Hepatocyte (in vitro differentiated cells): Measurements from ENCODE around the gene MSLN.

Experiments used
- EZH2 ChIP-seq: fragments of 200-600 bp; sonication (generic); IDR thresholded peaks from 2 replicates; pipeline ENCODE4 v1.6.1; 2016; ENCODE audit warnings: antibody characterized with exemption, mild to moderate bottlenecking, borderline replicate concordance
- EZH2phosphoT487 ChIP-seq: fragments of 200-600 bp; sonication (generic); IDR thresholded peaks from one replicate; pipeline ENCODE4 v1.6.1; 2018; ENCODE audit warnings: antibody characterized with exemption, mild to moderate bottlenecking, low read depth, moderate library complexity; ENCODE audit not compliant: unreplicated experiment, severe bottlenecking
- TF ChIP-seq, protein P1 (sequence below): fragments of 200-600 bp; sonication (generic); IDR thresholded peaks from 2 replicates; pipeline ENCODE4 v1.5.1; 2016; ENCODE audit warnings: antibody characterized with exemption, mild to moderate bottlenecking; ENCODE audit not compliant: poor library complexity

DNA sequence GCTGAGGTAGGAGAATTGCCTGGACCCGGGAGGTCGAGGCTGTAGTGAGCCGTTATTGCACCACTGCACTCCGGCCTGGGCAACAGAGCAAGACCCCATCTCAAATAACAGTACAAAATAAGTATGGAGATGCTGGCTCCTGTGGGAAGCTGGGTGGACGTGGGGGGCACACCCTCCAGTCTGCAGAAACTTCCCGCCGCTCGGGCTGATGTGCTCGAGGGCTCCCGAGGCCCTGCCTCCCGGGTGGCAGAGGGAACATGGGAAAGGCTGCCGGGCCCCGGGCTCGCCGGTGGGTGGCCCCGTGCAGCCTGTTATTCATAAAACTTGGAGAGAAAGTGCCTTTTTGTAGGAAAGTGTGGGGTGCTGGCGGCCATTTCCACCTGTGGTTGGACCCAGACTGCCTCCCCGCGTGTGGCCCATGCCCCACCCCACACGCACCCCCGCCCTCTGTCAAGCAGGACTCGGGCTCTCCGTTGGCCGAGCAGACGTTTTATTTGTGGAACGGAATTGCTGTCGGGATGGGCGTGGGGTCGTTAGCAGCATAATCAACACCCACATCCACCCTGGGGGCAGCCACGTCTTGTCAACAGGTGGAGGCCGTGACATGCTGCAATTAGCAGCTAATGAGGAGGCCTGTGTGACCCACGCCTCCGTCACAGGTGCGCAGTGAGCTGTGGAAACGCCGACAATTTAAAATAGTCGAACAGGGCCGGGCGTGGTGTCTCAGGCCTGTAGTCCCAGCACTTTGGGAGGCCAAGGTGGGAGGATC lies 12.4 kb upstream of the MSLN start:
- TF ChIP-seq, protein P1, sequence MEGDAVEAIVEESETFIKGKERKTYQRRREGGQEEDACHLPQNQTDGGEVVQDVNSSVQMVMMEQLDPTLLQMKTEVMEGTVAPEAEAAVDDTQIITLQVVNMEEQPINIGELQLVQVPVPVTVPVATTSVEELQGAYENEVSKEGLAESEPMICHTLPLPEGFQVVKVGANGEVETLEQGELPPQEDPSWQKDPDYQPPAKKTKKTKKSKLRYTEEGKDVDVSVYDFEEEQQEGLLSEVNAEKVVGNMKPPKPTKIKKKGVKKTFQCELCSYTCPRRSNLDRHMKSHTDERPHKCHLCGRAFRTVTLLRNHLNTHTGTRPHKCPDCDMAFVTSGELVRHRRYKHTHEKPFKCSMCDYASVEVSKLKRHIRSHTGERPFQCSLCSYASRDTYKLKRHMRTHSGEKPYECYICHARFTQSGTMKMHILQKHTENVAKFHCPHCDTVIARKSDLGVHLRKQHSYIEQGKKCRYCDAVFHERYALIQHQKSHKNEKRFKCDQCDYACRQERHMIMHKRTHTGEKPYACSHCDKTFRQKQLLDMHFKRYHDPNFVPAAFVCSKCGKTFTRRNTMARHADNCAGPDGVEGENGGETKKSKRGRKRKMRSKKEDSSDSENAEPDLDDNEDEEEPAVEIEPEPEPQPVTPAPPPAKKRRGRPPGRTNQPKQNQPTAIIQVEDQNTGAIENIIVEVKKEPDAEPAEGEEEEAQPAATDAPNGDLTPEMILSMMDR: no peak
- TF ChIP-seq EZH2phosphoT487: no peak
- TF ChIP-seq EZH2: no peak
